GM19351 (cell line): ENCODE data around the gene FGF14.
"Not testable (repeated sequence)": the region's sequence is repeated elsewhere in the genome, so short reads cannot be mapped to it uniquely, and the experiment has no call there.

Experiments
- ATAC-seq: cut with Tn5 transposase; IDR thresholded peaks from one replicate; pipeline ENCODE4 v1.9.1; 2021; ENCODE audit warnings: mild to moderate bottlenecking, moderate library complexity; ENCODE audit not compliant: unreplicated experiment

Gene FGF14

DNA sequence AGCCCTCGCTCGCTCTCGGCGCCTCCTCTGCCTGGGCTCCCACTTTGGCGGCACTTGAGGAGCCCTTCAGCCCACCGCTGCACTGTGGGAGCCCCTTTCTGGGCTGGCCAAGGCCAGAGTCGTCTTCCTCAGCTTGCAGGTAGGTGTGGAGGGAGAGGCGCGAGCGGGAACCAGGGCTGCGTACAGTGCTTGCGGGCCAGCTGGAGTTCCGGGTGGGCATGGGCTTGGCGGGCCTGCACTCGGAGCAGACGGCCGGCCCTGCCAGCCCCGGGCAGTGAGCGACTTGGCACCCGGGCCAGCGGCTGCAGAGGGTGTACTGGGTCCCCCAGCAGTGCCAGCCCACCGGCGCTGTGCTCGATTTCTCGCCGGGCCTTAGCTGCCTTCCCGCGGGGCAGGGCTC is 333.5 kb downstream of the FGF14 start:
- ATAC-seq, result not testable (repeated sequence)

- ATAC-seq, result no peak
These were observed 346.6 kb downstream of the FGF14 start for GRCh38 chr13:102055090-102055779.

GRCh38 chr13:102049853-102050252 is 352.0 kb downstream of the FGF14 start:
- no peak for ATAC-seq

GRCh38 chr13:102045731-102046130 is 356.1 kb downstream of the FGF14 start:
- ATAC-seq, result no peak

DNA sequence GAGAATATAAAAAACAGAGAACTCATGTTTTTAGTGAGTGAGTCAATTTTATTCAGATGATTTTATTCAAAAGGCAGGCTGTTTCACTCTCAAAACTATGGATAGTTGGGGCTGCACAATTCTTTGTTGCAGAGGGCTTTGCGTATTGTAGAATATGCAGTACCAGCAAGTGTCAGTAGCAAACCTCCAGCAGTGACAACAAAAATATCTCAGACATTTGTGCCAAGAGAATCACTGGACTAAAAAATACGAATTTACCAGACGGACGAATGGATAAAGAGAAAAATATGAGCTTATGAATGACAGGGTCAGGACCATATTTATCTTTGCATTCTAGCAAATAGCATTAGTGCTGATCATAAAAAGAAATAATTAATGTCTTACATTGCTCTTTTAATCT is 359.1 kb downstream of the FGF14 start:
- no peak for ATAC-seq

DNA sequence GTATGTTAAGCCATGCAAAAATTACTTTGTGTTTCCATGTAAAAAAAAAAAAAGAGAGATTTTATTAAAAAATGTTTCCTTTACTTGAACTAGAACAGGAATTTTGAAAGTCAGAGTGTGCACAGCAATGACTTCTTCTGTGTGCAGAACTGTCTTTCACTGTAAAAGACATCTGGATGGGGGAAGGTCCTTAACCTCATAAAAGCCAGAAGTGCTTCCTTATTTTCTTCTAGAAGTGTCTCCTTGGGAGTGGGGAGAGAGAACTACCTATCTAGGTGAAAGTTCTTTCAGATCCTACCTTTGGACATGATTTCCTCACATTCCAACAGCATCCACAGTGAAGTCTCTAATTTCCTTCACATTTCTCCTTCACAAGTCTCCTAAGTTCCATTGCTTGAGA is 360.3 kb downstream of the FGF14 start:
- ATAC-seq, result no peak

GRCh38 chr13:102040812-102041211 is 361.0 kb downstream of the FGF14 start:
- ATAC-seq, result no peak

DNA sequence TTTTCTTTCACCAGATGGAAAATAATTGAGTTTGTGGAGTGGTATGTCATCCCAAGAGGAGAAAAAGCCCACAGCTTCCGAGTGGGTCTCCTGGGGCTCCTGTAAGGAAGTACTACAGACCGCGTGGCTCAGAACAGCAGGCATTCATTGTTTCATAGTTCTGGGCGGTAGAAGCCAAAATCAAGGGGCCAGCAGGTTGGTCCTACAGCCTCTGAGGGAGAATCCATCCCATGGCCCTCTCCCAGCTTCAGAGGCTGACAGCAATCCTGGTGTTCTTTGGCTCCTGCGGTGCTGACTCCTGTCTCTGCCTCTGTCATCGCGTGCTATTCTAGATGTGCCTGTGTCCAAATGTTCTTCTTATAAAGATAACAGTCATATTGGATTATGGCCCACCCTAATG is 362.6 kb downstream of the FGF14 start:
- ATAC-seq, result no peak

- no peak for ATAC-seq
These were observed 363.1 kb downstream of the FGF14 start for GRCh38 chr13:102038787-102039186.

DNA sequence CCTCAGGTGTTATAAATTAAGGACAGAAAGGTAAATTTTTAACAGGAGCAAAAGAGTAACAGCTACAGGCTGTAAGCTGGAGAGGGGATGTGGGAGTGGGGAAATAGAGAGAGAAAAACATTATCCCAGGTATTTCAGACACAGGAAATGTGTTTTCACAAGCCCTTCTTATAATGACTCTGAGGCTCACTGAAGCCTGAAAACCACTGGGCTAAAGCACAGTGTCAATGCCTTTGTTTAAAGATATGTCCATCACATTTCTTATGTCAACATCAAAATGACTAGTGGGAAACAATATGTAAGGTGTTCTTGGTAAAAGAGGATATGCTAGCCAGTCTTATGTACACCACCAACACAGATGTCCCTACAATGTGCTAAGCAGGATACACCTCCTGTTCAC is 365.9 kb downstream of the FGF14 start:
- peak; percentile 39 for ATAC-seq

- no peak for ATAC-seq
These were observed 368.0 kb downstream of the FGF14 start for GRCh38 chr13:102033857-102034331.

GRCh38 chr13:102033386-102033785 is 368.5 kb downstream of the FGF14 start:
- no peak for ATAC-seq

DNA sequence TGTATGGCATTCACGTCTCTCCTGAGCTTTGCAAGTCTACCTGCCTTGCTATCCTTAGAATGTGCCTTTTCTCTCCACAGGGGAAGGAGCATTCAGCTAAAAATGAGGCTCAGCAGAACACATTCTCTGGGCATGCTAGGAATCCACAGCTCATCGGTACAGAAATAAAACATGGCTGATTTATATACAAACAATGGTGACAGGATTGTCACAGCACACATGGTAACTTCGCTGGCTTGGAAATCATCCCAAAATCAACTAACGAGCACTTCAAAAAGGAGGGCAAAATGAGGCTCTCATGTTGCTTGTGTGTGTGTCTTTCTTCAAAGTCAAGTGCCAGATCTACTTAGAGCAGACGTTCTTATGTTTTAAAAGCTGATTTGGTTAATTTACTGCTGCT is 373.0 kb downstream of the FGF14 start:
- no peak for ATAC-seq

- ATAC-seq, result no peak
These were observed 373.6 kb downstream of the FGF14 start for GRCh38 chr13:102028206-102028605.

GRCh38 chr13:102021777-102022176 is 380.1 kb downstream of the FGF14 start:
- no peak for ATAC-seq

DNA sequence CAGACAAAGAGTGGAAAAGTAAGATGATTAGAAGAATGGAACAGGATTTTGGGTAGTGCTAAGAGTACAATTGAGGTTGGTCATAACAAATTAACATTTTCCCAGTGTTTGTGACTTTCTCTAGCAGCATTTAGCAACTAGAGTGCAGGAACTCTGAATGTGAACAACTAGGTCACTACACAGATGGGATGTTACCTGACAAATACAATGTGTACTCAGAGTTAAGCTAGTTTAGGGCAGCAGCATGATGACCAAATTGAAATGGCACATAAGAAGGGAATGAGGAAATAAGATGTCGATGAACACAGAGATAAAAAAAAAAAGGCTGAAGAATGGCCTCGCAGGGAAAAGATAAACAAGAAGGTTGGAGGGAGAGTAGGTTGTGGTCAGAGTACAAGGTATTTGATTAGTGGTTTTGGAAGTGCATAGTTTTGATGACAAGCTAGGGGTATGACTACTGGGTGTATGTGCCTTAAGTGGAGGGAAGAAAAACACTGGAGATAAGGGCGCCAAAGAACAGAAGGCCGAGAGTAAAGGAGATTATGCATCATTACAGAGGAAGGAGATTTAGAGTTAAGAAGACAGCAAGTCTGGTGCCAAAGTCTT is 381.1 kb downstream of the FGF14 start:
- no peak for ATAC-seq

- no peak for ATAC-seq
These were observed 383.1 kb downstream of the FGF14 start for GRCh38 chr13:102018716-102019115.

DNA sequence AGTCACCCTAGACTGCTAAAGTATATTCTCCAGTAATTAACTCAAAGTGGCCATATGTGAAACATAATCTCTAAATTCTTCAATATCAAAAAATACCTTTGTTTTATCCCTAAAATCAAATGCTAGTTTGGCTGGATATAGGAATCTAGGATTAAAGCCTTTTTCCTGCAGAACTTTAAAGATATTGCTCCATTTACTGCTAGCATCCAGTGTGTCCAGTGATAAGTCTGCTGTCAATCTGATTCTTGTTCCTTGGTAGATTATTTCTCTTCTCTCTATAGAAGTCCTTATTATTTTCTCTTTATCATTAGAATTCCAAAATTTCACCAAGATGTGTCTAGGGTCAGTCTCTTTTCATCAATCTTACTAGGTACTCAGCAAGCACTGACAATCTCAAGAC is 384.6 kb downstream of the FGF14 start:
- no peak for ATAC-seq

- ATAC-seq, result no peak
These were observed 389.3 kb downstream of the FGF14 start for GRCh38 chr13:102012299-102013293.

DNA sequence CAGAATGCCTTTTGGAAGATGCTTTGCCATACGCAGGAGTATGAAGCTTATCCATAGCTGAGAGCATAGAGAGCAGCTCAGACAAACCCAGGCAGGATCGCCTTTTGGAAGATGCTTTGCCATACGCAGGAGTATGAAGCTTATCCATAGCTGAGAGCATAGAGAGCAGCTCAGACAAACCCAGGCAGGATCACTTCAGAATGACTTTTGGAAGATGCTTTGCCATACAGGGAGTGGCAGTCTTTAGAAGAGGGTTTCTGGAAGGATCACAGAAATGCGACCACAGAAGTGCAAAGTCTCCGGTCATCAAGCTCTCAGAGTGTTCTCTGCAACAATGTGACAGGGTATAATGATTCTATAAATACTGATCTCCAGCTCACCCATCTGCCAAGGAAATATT is 390.4 kb downstream of the FGF14 start:
- not testable (repeated sequence) for ATAC-seq

- no peak for ATAC-seq
These were observed 397.8 kb downstream of the FGF14 start for GRCh38 chr13:102003848-102004570.
